GM19468 (cell line): ENCODE data around the gene RPS6KA2.
A peak's percentile ranks its signal among the peaks of the same experiment; 100 is the strongest.

Experiments
- ATAC-seq: cut with Tn5 transposase; IDR thresholded peaks from one replicate; pipeline ENCODE4 v1.9.1; 2021; ENCODE audit warnings: mild to moderate bottlenecking, moderate library complexity, moderate number of reproducible peaks; ENCODE audit not compliant: unreplicated experiment; ENCODE audit errors: extremely low read depth

RPS6KA2 gene

DNA sequence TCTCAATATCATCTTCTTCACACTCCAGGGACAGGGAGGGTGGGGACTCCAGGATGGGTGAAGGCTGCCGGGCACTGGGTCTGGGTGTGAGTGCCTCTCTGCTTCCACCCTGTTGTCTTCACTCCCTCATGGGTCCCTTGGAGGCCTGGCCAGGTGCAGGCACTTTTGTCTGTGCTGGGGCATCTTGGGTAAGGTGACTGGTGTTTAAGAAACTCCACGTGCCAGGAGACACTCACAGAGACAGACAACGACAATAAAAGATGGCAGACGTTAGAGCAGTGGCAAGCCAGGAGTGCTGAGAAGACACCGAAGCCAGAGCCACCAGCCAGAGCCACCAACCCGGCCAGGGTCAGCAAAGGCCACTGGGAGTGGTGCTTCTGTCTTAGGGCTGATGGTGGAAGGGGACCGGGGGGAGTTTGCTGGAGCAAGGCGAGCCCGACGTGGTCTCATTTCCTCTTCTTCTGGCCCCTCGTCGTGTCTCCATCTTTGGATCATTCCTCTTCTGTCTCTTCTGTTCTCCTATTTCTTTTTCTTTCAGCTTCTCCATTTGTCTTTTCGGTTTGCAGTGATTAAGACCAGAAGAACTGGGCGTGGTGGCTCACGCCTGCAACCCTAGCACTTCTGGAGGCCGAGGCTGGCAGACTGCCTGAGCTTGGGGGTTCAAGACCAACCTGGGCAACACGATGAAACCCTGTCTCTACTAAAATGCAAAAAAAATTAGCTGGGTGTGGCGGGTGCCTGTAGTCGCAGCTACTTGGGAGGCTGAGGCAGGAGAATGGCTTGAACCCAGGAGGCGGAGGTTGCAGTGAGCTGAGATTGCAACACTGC is 131.3 kb downstream of the RPS6KA2 start:
- ATAC-seq = no peak

DNA sequence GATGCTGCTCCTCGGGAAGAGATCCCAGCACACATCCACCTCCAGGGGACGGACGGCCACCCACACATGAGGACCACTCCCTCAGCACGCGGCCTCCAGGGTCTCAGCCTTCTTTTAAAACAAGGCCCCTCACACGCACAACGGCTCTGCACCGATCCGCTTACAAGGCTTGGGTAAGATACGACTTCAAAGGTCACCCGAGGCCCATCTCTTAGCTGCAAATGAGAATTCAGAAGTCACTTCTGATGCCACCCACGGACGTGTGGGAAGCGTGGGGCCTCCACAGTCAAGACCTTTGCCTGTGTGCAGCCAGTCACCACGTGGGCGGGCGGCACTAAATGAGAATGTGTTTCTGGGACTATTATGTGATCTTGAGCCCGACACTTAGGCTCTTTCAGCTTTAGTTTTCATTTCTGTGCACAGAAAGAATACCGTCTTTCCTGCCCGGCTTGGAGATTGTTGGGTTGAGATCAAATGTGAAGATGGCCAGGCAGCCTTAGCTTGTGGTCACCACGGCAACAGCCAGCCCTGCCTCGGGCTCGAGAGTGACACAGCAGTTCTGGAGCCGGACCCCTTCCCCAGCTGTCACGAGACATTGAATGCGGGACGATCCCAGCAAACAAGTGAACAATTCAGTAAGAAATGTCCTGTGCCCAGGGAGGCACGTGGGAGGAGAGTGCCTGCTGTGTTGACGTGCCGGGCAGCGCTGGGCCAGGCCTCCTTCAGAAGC is 132.1 kb downstream of the RPS6KA2 start:
- ATAC-seq = no peak

DNA sequence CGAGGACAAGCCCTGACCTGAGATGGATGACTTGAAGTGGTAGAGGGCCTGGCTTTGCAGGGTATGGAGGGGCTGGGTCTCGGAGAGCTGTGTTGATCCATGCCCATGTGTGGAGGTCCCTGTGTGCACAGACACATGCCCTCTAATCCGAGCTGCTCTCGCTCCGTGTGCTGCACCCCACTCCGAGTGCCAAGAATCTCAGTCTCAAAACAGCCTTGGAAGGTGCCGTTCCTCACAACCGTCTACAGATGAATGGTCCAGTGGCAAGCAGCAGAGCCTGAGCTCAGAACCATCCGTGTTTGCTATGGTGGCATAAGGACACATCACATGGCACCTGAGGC is 133.0 kb downstream of the RPS6KA2 start:
- no peak for ATAC-seq

DNA sequence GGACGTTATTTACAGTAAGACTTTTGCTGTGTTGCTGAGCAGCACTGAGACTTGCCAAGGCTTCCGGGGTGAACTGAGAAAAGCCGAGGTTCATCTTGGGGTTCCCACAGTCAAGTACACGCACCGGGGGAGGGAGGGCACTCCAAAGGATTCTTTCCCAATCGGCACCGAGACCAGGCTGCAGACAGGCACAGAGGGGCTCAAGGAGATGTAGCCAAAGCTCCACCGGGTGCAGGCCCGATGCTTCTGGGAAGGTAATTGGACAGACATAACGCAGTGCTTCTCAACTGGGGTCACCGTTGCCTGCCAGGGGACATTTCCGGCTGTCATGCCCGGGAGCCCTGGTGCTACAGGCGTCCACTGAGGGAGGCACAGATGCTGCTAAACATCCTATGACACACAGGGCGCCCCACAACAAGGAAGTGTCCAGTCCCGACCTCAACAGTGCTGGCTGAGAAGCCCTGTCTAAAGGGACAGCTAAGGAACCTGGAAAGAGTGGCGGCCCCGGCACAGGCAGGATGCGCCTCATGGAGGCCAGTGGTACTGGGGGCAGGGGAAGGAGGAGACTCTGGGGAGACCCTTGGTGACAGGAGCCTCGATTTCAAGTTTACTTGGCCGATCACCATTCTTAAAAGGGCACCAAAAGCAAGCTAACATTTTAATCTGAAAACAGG is 133.5 kb downstream of the RPS6KA2 start:
- ATAC-seq = no peak

DNA sequence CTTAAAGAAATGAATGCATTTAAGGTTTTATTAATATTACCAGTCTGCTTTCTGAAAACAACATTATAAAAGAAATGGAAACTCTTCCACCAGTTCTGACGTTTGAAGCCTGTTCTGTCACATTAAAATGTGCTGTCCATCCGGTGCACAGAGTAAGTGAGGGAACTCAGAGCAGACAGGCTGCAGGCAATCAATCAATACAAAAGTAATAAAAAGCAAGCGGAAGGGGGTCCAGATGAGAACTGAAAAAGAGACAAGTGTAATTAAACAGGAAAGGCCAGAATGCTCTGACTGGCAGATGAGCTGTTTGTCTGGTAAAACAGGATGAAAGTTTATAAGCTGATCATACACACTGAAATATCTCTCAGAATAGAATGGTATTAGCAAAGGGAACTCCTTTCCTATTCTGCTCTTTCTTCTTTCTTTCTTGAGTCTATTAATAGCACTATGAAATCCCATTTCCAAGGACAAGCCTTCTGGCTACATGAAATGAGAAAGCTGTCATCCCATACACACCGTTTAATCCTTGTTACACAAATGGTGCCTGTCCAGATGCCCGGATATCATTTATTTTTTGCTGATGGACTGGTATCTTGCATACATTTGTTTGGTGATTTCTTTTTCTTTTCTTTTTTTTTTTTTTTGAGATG is 134.8 kb downstream of the RPS6KA2 start:
- ATAC-seq = no peak

DNA sequence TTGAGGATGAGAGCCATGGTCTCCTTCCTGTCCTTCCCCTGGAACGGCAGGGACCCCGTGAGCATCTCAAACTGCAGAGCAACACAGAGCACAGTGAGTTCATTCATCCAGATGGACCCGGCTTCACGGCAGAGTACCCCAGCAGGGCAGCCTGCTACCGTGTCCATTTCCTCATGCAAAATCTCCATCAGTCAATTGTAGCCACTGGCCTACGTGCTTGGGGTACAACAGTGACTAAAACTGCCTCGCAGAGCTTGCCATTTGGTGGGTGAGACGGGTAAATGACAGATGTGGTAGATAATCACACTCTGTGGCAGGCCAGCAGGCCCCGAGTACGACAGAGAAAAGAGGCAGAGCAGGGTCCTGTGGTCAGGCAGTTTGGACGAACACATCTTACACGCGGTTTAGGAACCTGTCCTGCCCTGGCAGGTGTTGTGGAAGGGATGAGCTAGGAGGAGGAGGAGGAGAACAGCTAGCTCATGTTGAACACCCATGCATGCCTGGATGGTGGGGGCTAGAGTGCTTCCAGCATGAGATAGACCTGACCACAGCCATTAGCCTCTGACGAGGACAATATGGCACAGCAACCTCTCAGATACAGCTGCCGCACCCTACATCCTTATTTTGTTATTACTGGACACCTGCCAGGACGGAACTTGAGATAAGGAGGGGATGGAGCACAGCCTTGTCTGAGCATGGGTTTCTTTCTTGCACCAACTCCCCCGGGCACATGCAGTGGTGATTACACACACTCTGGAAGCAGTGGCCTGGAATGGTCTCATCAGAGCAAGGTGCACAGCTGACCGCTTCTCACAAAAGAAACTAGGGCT is 136.2 kb downstream of the RPS6KA2 start:
- ATAC-seq = no peak

DNA sequence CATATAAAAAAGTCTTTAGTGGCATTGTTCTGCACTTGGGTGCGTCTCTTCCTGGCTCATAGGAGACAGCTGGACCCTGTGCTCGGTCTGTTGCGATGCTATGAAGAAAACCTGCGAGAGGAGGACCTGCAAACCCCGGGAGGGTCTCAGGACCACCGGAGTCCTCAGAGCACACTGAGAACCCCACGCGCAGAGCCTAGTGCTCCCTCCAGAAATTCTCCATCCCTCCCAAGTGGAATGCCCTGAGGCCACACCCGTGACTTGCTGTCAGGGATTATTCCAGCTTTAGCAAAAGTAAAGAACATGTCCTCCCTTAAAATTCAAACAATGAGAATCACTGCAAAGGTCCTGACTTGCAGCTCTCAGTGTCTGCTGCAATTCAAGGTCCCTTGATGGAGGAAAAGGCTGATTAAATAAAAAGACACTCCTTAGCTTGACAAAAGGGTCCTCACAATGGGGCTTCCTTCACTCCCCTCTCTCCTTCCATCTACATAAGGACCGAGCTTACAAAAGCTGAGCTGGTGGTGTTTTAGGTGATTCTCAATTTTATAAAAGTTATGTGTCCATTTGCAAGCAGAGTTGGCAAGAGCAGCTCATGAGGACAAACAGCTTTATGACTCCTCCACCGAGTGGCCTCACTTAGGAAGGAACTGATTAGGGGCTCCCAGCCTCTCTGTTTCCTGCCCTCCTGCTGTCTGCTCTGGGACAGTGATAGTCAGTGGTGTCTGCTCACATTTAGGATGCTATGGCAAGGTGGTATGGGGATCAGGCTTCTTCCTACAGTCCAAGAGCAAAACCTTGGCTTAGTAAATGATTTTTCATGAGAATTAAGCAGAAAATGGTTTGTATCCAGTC is 137.5 kb downstream of the RPS6KA2 start:
- no peak for ATAC-seq

DNA sequence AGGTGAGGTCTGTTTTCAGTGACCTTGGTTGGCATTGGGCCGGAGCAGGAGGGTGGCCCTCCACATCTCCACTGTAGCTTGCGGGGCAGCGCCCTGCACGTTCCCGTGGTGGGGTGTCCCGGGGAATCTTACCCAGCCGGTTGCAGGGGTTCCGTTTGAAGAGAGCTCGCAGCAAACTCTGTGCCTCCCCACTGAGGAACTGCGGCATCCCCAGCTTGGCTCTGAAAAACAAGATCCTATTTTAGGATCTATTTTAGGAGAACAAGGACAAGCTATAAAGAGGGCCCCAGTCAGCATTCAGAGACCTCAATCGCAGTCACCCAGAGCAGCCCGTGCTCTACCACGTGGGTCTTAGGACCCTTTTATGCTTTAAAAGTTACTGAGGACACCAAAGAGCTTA is 138.3 kb downstream of the RPS6KA2 start:
- no peak for ATAC-seq

DNA sequence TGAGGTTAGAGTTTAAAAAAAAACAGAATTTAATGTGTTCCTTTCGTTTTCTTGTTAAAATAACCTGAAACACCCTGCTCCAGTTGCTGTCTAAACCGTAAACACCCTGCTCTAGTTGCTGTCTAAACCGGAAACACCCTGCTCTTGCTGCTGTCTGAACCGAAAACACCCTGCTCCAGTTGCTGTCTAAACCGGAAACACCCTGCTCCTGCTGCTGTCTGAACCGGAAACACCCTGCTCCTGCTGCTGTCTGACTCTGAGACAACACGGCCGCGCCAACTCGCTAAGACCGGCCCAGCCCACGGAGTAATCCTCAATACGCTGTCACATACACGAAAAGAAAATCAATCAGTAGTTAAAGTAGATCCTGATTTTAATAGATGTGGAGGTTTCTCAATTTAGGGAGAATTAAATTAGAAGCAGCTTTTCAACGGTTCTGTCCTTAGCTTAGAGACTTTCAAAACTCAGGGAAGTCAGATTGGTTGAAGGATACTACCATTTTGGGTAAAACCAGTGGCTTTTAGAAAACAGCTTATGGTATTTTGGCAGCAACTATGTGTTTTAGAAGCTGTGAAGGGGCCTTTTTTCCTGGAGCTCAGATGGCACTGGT is 138.9 kb downstream of the RPS6KA2 start:
- ATAC-seq = peak; percentile 69

DNA sequence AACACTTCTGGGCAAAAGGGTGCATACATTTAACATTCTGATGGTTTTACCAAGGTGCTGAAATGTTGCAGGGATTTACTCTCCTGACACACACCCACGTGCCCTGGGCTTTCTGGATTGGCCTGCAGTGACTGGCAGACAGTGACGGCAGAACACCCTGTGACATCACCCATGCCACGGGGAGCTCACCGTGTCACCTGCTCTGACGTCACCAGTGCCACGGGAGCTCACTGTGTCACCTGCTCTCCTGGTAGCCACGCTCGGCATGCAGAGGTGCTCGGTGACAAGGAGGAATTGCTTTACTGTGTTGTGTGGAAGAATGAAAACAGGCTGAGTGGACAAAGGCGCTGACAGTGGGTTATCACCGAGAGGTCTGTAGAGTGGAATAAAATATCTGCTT is 139.9 kb downstream of the RPS6KA2 start:
- ATAC-seq = no peak

DNA sequence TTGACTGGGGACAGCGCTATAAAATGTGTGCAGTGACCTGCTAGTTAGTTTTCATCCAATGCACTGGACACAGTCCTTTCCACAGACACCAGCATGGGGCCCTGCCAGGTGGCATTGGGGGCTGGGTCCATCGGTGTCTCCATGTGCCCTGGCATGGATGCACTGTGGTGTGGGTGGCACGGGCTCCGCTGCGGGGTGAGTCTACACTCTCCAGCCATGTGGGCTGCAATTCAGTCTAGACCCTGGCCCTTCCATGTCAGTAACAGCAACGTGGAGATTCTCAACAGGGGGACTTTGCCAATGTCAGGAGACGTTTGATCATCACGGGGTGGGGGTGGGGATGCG is 140.5 kb downstream of the RPS6KA2 start:
- no peak for ATAC-seq

DNA sequence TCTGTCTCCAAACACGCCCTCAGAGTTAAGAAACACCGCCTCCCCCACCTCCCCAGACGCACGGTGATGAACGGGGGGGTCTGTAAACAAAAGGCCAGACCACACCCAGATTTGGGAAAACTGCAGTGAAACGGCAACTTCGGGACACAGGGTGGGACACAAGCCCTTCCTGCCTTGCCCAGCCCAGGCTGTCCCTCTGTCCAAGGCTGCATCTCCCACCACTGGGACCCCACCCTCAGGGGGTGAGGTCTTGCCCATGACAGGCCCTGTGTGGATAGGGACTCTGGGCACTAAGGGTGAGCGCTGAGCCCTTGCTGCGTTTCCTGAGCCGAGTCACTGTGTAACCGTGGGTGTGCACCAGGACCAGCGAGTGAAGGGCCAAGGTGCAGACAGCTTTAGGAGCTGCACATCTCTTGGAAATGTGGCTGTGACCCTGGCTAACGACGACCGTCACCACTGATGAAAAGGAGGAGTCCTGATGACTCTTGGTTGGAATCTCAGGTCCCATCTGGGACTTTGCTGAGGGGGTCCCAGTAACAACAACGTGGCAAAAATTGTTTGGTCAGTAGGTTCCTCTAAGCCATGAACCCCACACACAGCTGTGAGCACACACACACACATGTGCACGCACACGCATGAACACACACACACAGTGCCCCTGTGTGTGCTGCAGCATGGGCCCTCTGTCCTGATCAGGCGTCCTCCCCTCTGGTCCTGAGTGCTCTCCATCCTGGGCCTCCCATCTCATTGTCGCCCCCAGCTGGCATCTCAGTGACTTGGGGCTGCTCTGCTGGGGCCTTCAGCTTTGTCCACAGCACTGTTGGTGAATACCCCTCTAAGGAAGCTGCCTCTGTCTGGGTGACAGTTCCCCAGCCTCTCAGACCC is 141.2 kb downstream of the RPS6KA2 start:
- ATAC-seq = no peak

DNA sequence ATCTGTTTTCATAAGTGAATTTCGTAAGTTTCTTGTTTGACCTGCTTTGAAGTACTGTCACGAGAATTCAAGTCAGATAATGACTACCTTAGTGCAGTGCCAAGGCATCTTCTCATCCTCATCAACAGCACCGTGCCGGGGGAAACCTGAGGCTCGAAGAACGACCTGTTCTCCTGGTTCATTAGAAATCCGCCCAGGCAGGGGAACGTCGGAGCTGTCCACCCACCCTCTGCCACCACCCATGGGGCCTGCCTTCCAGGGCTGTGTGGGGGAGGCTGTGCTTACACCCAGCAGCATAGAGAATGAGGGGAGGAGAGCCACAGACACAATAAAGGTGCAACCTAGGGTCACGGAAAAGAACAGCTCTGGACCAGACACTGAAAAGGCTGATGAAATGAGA is 142.2 kb downstream of the RPS6KA2 start:
- no peak for ATAC-seq

DNA sequence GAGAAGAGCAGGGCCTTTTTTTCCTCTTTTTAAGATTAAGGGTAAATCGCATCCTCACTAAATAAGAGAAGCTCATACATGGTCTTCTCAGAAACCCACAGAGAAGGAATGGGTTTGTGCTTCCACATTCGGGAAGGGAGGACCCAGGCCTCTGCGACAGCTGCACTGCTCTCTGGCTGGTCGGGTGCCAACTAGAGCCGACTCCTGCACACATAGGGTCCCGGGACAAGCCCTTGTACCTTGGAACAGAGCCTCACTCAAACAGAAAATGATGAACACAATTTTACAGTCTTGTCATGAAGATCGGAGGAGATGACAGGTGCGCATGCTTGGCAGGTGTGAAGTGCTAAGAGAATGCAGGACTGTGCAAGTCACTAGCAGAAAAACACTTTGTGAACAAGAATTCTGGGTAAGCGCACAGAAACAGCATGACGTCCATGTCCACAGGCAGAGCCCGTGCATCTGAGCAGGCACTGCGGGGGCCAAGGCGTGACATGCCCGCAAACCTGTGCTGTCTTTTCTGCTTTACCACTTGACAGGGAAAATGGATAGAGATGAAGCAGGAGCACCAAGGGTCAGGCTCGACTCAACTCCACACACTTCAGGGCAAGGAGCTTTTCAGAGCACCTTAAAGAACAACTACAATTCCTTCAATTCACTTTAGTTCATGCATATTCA is 143.3 kb downstream of the RPS6KA2 start:
- ATAC-seq = no peak

DNA sequence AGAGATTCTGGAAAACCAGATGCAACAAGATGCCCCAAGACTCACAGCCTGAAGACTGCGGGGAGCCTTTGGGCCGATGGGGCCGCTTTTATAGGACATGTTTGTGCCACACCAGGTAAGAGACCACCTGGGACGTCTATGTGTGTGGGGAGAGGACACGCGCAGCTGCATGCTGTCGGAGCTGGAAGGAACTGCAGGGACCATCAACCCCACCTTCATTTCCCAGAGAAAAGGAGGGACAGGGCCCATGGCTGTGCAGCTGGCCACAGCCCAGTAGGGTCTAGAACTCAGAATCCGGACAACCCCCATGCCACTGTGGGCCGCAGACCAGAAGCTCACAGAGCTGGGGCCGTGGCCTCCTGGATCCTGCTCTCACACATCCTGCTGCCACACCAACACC is 144.0 kb downstream of the RPS6KA2 start:
- ATAC-seq = no peak

DNA sequence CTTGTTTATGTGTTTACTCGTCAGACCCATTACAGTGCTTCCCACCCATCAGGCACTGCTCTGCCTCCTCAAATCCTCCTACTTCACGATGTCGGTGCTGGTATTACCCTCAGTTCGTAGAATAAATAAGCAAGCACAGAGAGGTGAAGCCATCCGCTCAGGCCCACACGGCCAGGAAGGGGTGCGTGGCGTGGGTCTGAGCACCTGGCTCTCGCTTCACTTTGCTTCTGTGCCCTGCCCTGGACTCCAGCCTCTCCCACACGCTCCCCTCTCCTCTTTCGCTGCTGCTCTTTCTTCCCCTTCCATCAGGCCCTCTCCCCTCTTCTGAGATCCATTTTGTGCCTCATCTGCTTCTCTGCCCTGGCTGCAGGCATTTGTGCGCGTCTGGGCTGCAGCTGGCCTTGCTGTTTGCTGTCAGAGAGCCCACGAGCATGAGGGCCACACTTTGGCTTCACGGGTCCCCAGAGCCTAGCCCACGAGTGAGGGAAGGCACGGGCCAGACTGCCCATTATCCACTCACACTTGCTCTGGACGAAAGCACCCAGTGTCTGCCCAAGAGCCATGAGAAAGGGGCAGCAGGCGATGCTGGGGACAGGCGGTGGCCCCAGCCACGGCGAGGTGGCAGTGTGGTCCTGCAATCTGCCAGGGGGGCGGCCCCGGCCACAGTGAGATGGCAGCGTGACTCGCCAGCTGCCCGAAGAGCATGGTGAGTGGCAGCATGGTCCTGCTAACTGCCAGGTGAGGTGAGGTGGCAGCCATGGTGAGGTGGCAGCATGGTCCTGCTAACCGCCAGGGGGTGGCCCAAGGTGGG is 148.1 kb downstream of the RPS6KA2 start:
- no peak for ATAC-seq
